Spleen (tissue), 7 donors: Measurements from ENCODE around the gene RADIL.

Experiments
- POLR2A ChIP-seq, 3 donors: fragments of 450-650 bp; IDR thresholded peaks; one replicate each; pipeline ENCODE4 v1.5.1; 2017; ENCODE audit warnings: antibody characterized with exemption in 3 of 3, mild to moderate bottlenecking in 1 of 3
- POLR2AphosphoS5 ChIP-seq, 3 donors: sonication (generic); formaldehyde crosslinking; IDR thresholded peaks; one replicate each; pipeline ENCODE4 v1.5.1; 2017; ENCODE audit warnings: antibody characterized with exemption in 3 of 3
- TF ChIP-seq, protein P1 (sequence below), 11 experiments: fragments of 200-600 bp in 7 of 11; fragments of 450-650 bp in 4 of 11; sonication (generic) in 4 of 11; IDR thresholded peaks in 8 of 11; conservative IDR thresholded peaks in 3 of 11; 1 replicate in 7 of 11; 2 replicates in 4 of 11; pipeline versions ENCODE4 v1.4.0 to v1.8.0; 2016 to 2021; ENCODE audit warnings: antibody characterized with exemption in 11 of 11, inconsistent platforms in 4 of 11, mild to moderate bottlenecking in 1 of 11
- donor health status: DM: no; HTN: no; CAD: no; lungs with moderate emphysema.
- donor health status: DM: no; HTN: no; CAD: no.
- donor health status: DM: no; HTN: no; CAD: no.

DNA sequence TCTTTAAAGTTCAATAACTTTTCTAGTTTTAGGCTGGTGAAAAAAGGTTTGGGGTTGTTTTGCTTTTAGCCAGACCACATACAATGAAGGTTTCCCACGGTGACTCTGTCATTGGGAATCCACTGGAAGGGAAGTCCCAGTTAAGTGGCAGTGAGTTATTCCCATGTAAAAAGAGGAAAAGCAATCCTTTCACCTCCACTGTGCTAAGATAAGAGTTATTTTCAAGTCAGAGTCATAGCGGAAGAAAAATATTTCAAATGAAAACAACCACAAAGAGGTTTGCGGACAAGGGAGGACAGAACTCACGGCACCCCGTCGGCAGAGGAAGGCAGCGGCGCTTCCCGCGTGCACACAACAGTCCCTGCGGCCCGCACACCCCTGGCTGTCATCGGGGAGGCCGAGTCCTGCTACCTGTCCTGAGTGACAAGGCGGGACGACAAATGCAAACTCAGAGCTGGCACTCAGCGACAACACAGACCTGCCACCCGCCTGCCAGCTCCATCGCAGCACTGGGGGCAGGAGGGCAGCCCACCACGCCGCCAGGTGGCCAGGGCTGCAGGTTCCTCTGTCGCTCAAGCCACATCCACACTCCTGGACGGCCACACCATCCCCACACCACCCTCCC lies 12.3 kb downstream of the RADIL start:
- TF ChIP-seq, protein P1, sequence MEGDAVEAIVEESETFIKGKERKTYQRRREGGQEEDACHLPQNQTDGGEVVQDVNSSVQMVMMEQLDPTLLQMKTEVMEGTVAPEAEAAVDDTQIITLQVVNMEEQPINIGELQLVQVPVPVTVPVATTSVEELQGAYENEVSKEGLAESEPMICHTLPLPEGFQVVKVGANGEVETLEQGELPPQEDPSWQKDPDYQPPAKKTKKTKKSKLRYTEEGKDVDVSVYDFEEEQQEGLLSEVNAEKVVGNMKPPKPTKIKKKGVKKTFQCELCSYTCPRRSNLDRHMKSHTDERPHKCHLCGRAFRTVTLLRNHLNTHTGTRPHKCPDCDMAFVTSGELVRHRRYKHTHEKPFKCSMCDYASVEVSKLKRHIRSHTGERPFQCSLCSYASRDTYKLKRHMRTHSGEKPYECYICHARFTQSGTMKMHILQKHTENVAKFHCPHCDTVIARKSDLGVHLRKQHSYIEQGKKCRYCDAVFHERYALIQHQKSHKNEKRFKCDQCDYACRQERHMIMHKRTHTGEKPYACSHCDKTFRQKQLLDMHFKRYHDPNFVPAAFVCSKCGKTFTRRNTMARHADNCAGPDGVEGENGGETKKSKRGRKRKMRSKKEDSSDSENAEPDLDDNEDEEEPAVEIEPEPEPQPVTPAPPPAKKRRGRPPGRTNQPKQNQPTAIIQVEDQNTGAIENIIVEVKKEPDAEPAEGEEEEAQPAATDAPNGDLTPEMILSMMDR (IDR thresholded peaks at IDR 0.05 in 8 of 11, conservative IDR thresholded peaks at IDR 0.05 in 3 of 11): no peak
- TF ChIP-seq POLR2AphosphoS5 (IDR thresholded peaks at IDR 0.05) (no peak), POLR2A (IDR thresholded peaks at IDR 0.05) (no peak)
